HG02852 (cell line): ENCODE results near the gene PPARA.

Experiments
- ATAC-seq: cut with Tn5 transposase; IDR thresholded peaks from one replicate; pipeline ENCODE4 v1.9.1; 2021; ENCODE audit warnings: mild to moderate bottlenecking, moderate library complexity; ENCODE audit not compliant: unreplicated experiment

Gene PPARA

DNA sequence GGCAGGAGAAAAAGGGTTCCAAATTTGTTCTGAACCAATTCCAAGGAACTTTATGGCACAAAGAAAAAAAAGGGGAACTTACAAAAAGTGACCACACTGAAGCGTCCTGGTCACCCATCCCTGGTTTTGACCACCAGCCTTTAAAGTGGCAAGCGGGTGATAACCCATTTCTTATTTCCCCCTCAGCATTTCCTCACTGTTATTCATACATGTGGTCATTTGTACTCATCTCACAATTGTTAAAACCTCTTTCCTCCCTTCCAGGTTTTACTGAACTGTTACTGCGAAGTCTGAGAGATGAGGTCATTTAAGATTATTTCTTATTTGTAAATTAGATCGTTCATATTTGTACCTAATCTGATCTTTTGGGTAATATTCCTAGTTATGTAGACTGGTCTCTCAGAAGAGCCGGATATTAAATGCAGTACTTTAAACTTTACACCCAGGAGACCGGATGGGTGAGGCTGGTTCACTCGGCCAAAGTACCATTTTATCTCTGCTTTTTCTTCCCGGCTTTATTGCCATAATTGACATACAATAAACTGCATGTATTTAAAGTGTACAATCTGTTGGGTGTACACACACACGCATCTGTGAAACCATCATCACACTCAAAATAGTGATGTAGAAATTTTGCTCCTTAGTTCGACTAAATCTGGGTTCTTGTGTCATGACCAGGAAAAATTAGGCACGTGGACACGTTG is 52.7 kb downstream of the PPARA start:
- ATAC-seq: no peak

DNA sequence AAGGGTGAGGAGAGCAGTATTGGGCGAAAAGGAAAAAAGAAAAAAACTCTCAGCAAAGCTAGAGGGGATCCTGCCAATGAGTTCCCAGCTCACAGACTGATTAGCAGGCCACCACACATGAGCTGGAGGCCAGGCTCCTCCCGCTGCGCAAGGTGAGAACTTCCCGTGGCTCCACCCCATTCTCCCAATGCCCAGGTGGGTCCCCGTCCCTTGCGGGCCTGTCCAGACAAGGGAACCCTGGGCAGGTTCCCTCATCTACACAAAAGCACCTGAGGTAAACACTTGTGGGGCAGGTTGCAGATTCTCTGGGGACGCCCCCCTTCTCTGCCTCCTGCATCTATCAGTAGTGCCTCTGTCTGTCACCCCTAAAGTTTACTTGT is 53.3 kb downstream of the PPARA start:
- no peak for ATAC-seq

GRCh38 chr22:46209262-46209661 is 58.9 kb downstream of the PPARA start:
- no peak for ATAC-seq

DNA sequence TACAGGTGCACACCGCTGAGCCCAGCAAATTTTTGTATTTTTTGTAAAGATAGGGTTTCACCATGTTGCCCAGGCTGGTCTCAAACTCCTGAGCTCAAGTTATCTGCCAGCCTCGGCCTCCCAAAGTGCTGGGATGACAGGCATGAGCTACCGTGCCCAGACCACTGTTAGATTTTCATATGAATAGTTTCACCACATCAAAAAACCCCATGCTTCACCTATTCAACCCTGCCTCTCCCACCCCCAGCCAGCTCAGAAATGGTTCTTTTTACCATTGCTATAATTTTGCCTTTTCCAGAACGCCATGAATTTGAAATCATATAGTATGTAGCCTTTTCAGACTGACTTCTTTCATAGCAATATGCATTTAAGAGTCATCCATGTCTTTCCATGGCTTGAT is 61.9 kb downstream of the PPARA start:
- ATAC-seq: no peak

- no peak for ATAC-seq
These were observed 62.7 kb downstream of the PPARA start for GRCh38 chr22:46213052-46213451.

GRCh38 chr22:46214149-46214548 is 63.8 kb downstream of the PPARA start:
- no peak for ATAC-seq

- no peak for ATAC-seq
These were observed 64.3 kb downstream of the PPARA start for GRCh38 chr22:46214616-46215015.

- no peak for ATAC-seq
These were observed 69.3 kb downstream of the PPARA start for GRCh38 chr22:46219636-46220035.

- ATAC-seq: no peak
These were observed 70.6 kb downstream of the PPARA start for GRCh38 chr22:46220921-46221320.

DNA sequence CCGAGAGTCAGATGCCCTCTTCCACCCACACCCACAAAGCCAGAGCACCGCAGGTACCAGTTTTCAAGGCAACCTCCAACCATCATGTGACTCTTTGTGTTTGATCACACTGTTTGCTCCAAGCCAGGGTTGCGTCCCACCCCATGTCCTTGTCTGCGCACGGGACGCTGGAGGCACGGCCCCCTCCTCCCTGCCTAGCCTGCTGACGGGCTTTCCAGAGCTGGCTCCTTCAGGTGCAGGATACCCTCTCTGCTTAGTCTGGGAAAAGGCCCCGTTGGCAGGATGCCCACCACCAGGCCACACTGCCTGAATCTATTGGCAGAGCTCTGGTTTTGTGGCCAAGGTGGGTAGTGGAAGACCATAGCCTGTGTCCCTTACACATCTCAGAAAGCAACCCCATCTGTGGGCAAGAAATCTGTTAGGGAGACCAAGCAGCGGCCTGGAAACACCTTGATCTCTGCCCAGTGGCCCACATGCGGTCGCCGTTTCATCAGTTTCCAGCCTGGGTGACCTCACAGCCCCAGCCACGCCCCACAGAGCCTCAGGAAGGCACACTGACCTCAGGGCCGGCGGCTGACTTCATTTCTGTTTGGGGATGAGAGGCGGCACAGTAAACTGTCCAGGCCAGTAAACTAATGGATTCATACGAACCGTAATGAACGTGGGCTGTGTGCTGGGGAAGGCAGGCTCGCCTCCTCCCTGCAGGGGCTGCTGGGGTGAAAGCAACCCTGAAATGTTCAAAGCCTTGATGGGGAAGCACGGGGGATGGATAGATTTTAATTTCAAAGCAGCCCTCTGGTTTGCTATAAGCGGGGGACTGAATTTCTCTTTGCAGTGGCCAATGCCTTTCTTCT is 73.9 kb downstream of the PPARA start:
- ATAC-seq: no peak

DNA sequence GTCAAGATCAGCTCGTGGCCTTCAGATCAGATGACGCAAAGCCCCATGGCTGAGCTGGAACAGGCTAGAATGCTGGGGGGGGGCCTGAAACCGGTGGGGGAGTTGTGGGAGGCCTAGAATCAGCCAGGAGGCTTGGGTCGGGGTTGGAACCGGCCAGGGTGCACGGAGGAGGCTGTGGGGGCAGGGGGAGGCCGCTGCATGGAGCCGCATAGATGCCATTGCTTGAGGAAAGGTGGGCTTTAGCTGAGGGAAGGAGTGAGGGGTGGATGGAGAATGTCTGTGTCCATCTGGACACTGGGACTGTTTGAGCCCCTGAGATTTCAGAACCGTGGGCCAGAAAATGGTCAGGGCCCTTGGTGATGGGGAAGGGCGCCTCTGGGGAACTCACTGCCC is 74.6 kb downstream of the PPARA start:
- no peak for ATAC-seq

GRCh38 chr22:46225631-46226030 is 75.3 kb downstream of the PPARA start:
- no peak for ATAC-seq

DNA sequence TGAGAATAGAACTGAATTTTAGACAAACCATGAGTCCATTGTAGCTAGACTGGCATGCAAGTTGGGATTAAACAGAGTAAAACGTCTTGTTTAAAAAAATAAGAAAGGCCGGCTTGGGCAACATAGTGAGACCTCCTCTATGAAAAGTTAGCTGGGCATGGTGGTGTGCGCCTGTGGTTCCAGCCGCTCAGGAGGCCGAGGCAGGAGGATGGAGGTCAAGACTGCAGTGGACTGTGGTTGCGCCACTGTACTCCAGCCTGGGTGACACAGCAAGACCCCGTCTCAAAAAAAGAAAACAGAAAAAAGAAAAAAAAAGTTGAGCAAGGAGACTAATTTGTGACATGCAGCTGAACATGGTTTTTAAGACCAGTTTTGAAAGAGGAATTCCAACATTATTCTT is 76.3 kb downstream of the PPARA start:
- no peak for ATAC-seq

DNA sequence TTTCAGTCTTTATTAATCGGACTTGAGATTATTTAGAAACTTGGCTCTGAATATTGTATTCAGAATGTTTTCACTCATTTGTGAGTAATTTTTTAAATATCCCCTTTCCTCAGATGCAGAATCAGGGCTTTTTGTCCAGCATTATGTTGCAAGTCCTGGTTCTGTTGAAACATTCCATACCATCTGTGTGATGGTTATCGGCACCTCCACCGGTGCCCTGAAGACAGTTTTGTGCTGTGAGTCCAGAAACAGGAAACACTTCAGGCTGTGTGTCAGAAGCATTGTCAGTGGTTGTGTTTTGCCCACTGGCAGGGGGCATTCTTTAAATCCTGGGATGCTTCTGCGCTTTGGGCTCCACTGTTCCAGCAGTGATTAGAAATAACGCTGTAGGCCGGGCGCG is 79.4 kb downstream of the PPARA start:
- no peak for ATAC-seq

- ATAC-seq: no peak
These were observed 80.1 kb downstream of the PPARA start for GRCh38 chr22:46230262-46230901.

DNA sequence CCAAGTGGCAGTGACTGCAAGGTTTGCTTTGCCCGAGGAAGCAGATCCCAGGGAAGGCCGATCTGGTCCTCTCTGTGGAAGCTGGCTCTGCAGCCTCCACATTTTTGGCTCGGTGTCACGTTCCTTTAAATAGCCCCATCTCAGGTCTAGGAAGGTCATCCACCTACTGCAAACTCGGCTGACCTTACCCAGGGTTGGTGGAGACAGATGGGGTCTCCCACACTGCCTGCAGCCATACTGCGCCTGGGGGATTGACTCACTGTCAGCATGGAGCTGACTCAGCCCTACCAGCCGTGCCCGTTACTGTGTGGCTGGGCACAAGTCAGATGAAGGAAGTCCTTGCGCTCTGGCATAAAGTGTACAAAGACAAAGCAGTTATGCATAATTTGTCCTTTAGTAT is 82.9 kb downstream of the PPARA start:
- no peak for ATAC-seq

- no peak for ATAC-seq
These were observed 84.6 kb downstream of the PPARA start for GRCh38 chr22:46234969-46235368.

DNA sequence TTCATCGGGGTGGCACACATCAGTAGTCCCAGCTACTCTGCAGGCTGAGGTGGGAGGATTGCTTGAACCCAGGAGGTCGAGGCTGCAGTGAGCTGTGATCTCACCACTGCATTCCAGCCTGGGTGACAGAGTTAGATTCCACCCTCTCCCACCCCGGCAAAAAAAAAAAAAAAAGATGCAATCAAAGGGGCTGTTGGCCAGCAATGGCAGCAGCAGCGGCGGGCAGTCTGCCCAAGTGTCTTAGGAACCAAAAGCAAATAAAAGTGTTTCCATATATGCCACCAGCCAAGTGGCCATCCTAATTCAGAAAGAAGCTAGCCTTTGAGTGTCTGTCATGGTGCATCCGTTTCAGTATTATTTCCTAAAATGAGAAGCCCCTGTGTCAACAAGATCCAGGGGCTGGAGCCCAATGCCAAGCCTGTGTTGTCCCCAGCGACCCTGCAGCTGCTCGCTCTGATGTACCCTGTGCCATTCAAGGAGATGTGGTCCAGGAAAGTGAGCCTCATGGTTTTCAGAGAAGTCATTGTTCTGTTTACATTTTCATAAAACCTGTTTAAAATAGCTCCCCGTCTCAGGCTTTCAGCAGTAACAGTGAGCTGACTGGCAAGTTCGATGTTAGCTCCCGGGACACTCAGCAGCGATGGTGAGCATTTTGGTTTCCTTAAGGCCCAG is 87.3 kb downstream of the PPARA start:
- ATAC-seq: no peak

GRCh38 chr22:46238541-46238940 is 88.2 kb downstream of the PPARA start:
- no peak for ATAC-seq

DNA sequence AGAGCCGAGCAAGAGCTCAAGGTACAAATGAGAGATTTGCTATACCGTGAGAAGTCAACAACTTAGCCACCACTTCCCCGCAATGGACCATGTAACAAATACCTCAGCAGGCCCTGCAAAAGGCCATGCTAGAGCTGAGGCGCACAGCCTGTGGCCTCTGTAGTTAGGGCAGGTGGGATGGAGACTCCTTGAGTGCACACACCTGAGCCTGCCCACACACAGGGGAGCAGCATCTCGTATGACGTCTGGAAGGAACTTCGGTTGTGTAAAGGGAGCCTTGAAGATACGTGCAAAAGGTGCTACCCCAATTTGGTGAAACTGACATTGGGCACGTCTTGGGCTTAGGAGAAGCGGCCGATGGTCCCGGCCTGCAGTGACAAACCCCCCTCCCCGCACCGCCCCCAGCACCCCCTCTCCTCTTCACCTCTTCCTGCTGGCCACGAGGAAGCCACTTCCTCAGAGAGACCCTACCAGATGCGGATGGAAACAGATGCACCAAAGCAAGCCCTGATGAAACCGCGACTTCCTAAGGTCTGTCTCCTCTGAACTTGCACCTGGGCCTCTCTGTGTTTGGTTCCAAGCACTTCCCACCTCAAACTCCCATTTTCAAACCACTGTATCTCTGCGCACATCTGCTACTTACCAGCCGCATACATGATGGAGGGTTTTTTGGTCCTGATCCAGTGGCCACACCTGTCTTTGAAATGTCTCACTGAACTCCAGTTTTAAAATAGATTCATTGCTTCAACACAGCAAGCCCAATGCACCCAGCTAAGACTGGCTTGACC is 89.1 kb downstream of the PPARA start:
- ATAC-seq: no peak

GRCh38 chr22:46240073-46240472 is 89.7 kb downstream of the PPARA start:
- no peak for ATAC-seq
